A673 (cell line): ENCODE measurements around the gene MBOAT7.

Experiments
- EZH2 ChIP-seq: fragments of 200-600 bp; sonication (generic); IDR thresholded peaks from 2 replicates; pipeline ENCODE4 v1.6.1; 2017; ENCODE audit warnings: borderline replicate concordance, low read depth, mild to moderate bottlenecking, mixed read lengths, antibody characterized with exemption, low read length; ENCODE audit not compliant: poor library complexity, severe bottlenecking
- TF ChIP-seq, protein P1 (sequence below): fragments of 300-800, 200-600 bp; sonication (generic); conservative IDR thresholded peaks from 2 replicates; pipeline ENCODE4 v1.5.1; 2017; ENCODE audit warnings: low read depth, mild to moderate bottlenecking, antibody characterized with exemption, low read length, moderate library complexity, mixed read lengths

DNA sequence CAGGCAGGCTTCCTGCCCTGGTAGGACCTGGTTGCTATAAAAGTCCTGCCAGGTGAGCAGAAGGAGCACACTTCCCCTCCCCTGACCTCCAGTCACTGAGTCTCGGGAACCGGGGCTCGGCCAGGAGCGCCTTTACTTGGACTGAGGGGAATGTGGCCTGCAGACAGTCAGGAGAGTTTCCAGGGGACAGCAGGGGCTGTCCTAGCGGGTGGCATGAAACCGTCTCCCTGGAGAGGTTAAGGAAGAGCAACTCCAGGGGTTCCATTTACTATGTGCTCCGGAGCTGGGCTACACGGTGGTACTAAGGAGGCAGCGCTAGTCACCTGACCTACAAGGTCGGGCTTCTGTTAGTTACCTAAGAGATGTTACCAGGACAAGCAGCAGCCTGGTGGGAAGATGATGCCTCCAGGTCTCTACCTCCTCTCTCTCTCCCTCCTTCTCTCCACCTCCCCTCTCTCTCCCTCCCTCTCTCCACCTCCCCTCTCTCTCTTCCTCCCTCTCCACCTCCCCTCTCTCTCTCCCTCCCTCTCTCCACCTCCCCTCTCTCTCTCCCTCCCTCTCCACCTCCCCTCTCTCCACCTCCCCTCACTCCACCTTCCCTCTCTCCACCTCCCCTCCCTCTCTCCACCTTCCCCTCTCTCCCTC is 55.9 kb downstream of the MBOAT7 start:
- TF ChIP-seq, protein P1, sequence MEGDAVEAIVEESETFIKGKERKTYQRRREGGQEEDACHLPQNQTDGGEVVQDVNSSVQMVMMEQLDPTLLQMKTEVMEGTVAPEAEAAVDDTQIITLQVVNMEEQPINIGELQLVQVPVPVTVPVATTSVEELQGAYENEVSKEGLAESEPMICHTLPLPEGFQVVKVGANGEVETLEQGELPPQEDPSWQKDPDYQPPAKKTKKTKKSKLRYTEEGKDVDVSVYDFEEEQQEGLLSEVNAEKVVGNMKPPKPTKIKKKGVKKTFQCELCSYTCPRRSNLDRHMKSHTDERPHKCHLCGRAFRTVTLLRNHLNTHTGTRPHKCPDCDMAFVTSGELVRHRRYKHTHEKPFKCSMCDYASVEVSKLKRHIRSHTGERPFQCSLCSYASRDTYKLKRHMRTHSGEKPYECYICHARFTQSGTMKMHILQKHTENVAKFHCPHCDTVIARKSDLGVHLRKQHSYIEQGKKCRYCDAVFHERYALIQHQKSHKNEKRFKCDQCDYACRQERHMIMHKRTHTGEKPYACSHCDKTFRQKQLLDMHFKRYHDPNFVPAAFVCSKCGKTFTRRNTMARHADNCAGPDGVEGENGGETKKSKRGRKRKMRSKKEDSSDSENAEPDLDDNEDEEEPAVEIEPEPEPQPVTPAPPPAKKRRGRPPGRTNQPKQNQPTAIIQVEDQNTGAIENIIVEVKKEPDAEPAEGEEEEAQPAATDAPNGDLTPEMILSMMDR = no peak
- TF ChIP-seq EZH2 = no peak
